Naive B cell (primary cell): Measurements from ENCODE around the gene GAGE2A. TPM values are rescaled to one million over a fixed set of nuclear protein-coding genes. Genes with fewer than 3 reads are reported as not detected.
A peak's percentile ranks its signal among the peaks of the same experiment; 100 is the strongest.

Experiments used
- ATAC-seq, 2 donors: fragments of 150-1000 bp; cut with Tn5 transposase; 2 replicates each; pipeline ENCODE4 v1.10.0; 2021; ENCODE audit warnings: low read depth in 2 of 2, mild to moderate bottlenecking in 2 of 2, moderate library complexity in 2 of 2
- DNase-seq: peaks from one replicate; pipeline ENCODE4 v3.0.0; 2022
- H3K27ac Mint-ChIP-seq, 6 donors: one replicate each; pipeline ENCODE4 v1.8.0; 2020 to 2022; ENCODE audit warnings: mild to moderate bottlenecking in 6 of 6, mixed read lengths in 6 of 6, moderate library complexity in 5 of 6, inconsistent platforms in 2 of 6
- H3K27me3 Mint-ChIP-seq, 3 donors: one replicate each; pipeline ENCODE4 v1.8.0; 2021 to 2022; ENCODE audit warnings: mixed read lengths in 3 of 3, mild to moderate bottlenecking in 1 of 3
- H3K36me3 Mint-ChIP-seq, 2 donors: one replicate each; pipeline ENCODE4 v1.8.0; 2020 to 2022; ENCODE audit warnings: mixed read lengths in 2 of 2, inconsistent platforms in 1 of 2, mild to moderate bottlenecking in 1 of 2
- H3K4me1 Mint-ChIP-seq, 3 donors: one replicate each; pipeline ENCODE4 v1.8.0; 2020 to 2022; ENCODE audit warnings: mixed read lengths in 3 of 3, inconsistent platforms in 1 of 3, mild to moderate bottlenecking in 1 of 3, moderate library complexity in 1 of 3
- H3K4me3 Mint-ChIP-seq, 8 donors: one replicate each; pipeline ENCODE4 v1.8.0; 2020 to 2022; ENCODE audit warnings: mild to moderate bottlenecking in 8 of 8, mixed read lengths in 8 of 8, moderate library complexity in 8 of 8, inconsistent platforms in 2 of 8
- H3K9me3 Mint-ChIP-seq, 7 donors: one replicate each; pipeline ENCODE4 v1.8.0; 2020 to 2022; ENCODE audit warnings: mixed read lengths in 7 of 7, mild to moderate bottlenecking in 5 of 7, inconsistent platforms in 2 of 7, moderate library complexity in 1 of 7
- polyA plus RNA-seq, 6 donors: library from polyadenylated mRNA; unstranded; fragments of 300-500 nt; fragmentation: Illumina TruSeq; gene quantifications; one replicate each; pipeline ENCODE4 v1.2.3, GENCODE V29; 2021; ENCODE audit warnings: low read depth in 6 of 6

The GAGE2A gene
- polyA plus RNA-seq, 6 donors from 2014 or later = not detected

DNA sequence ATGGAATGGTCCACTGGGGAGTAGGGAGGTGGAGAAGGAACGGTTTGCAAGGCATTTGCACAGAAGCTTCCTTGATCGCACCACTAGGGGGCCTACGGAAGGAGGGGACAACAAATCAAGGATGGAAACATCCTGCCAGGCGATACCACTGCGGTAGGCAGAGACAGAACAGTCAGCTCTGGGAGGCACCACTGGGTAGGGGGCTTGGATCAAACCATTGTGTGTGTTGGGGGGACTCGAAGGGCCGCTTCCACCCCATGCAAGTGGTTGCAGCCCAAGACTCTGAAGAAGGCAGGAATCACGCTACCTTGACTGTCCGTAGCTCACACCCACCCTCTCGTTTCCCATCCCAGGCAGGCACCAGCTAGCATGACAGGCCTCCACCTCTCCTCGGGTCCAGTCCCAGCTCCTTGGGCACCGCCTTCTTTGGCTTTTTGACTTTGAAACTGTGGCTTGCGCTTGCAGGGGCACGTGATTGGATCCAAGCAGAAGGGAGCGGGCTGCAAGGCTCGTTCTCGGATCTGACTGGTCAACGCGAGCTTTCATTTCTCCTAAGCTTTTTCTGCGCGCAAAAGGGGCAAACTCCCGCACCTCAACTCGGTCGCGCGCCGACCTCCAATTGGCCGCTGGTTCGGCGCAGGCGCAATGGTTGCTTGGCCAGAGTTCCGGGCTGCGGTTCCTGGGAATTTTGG, 37.9 kb downstream of the GAGE2A start:
- H3K4me3 Mint-ChIP-seq = peak overlapping the region in 6 of 8 donors; percentile 22 to 81 (median 53)
- DNase-seq = no peak
- H3K4me1 Mint-ChIP-seq = no peaks in the 10 kb centered on the region
- peak in 1 of 2 donors; percentile 11 for ATAC-seq
- H3K9me3 Mint-ChIP-seq = peaks cover 2 to 39% (median 19%) of the 10 kb centered on the region in 7 donors
- H3K27ac Mint-ChIP-seq = peak overlapping the region in 1 of 6 donors; percentile 74
- peaks cover 0 to 10% (median 4%) of the 10 kb centered on the region in 3 donors for H3K27me3 Mint-ChIP-seq
- H3K36me3 Mint-ChIP-seq = no peaks in the 10 kb centered on the region

DNA sequence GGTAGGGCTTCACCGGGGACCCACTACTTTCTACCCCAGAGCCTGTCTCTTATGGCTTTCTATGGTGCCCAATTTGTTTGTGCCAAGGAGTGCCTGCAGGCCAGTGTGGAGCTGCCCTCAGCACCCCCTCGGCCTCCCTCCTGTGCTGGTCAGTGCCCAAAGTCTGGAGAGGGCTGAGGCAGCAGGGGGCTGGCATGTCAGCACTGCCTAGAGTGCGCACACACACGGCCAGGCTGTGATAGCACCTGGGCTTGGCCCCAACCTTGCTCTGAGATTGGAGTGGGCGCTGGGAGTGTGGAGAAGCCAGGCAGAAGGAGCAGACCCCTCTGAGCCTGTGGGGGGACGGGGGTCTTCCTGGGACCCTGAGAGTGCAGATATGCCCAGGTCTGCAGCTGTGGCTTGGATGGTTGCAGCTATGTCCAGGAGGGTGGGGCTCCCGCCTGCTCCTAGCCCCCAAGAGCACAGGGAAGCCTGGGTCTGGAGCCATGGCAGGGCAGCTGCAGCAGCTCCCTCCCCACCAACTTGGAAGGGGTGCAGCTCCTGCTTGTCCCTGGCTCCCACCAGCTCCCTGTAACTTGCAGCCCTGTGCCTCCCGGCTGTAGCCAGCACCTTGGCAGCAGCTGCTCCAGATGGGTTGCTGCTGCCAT, 55.8 kb downstream of the GAGE2A start:
- H3K4me1 Mint-ChIP-seq = no peaks in the 10 kb centered on the region
- no peak overlapping the region for H3K4me3 Mint-ChIP-seq
- DNase-seq (no peak), ATAC-seq (no peak)
- no peaks in the 10 kb centered on the region for H3K36me3 Mint-ChIP-seq
- H3K27me3 Mint-ChIP-seq = peaks cover 3 to 7% (median 4%) of the 10 kb centered on the region in 3 donors
- H3K9me3 Mint-ChIP-seq = peaks cover 0 to 2% (median 0%) of the 10 kb centered on the region in 7 donors
- H3K27ac Mint-ChIP-seq = no peak overlapping the region

Other genes with a start within 250 kb of the GAGE2A start
- not detected for gene GAGE12C, start 57.3 kb upstream of the GAGE2A start, polyA plus RNA-seq
- not detected for gene GAGE12D, start 47.8 kb upstream of the GAGE2A start, polyA plus RNA-seq
- gene GAGE12E, start 38.2 kb upstream of the GAGE2A start, polyA plus RNA-seq = not detected
- gene GAGE12F, start 28.7 kb upstream of the GAGE2A start, polyA plus RNA-seq = not detected
- not detected for gene GAGE12G, start 19.1 kb upstream of the GAGE2A start, polyA plus RNA-seq
- gene GAGE12H, start 9.5 kb upstream of the GAGE2A start, polyA plus RNA-seq = not detected
- not detected for gene GAGE1, start 9.5 kb downstream of the GAGE2A start, polyA plus RNA-seq
- not detected for gene PAGE1, start 106.5 kb downstream of the GAGE2A start, polyA plus RNA-seq
- gene PAGE4, start 239.8 kb downstream of the GAGE2A start, polyA plus RNA-seq = not detected